Smooth muscle cell (in vitro differentiated cells): Measurements from ENCODE around the gene UBXN7. TPM values are rescaled to one million over a fixed set of nuclear protein-coding genes. Genes with fewer than 3 reads are reported as not detected.
"Not testable (repeated sequence)": the region's sequence is repeated elsewhere in the genome, so short reads cannot be mapped to it uniquely, and the experiment has no call there.

ENCODE experiments used
- DNase-seq: peaks from one replicate; lab custom pipeline; 2025; ENCODE audit not compliant: unreplicated experiment; lab: John Stamatoyannopoulos, UW
- H2AFZ ChIP-seq: fragments of 200-600 bp; sonication (generic); 2 replicates; pipeline ENCODE4 v1.6.0; 2016; ENCODE audit warnings: antibody characterized with exemption, low read depth, mild to moderate bottlenecking
- H3F3A ChIP-seq: fragments of 200-600 bp; sonication (generic); 2 replicates; pipeline ENCODE4 v1.6.0; 2017; ENCODE audit warnings: antibody characterized with exemption, low read depth
- H3K27ac ChIP-seq: fragments of 200-600 bp; sonication (generic); 2 replicates; pipeline ENCODE4 v1.5.1; 2016; ENCODE audit warnings: low read depth, mild to moderate bottlenecking
- H3K27me3 ChIP-seq: fragments of 200-600 bp; sonication (generic); 2 replicates; pipeline ENCODE4 v1.6.1; 2016; ENCODE audit warnings: low read depth, mild to moderate bottlenecking
- H3K36me3 ChIP-seq: fragments of 200-600 bp; sonication (generic); 2 replicates; pipeline ENCODE4 v1.5.1; 2016; ENCODE audit warnings: low read depth
- H3K4me1 ChIP-seq: fragments of 200-600 bp; sonication (generic); 2 replicates; pipeline ENCODE4 v1.5.1; 2016; ENCODE audit warnings: low read depth
- H3K4me2 ChIP-seq: fragments of 200-600 bp; sonication (generic); 2 replicates; pipeline ENCODE4 v1.6.0; 2016; ENCODE audit warnings: mild to moderate bottlenecking
- H3K4me3 ChIP-seq: fragments of 200-600 bp; sonication (generic); 2 replicates; pipeline ENCODE4 v1.5.1; 2016; ENCODE audit warnings: mild to moderate bottlenecking
- H3K79me2 ChIP-seq: fragments of 200-600 bp; sonication (generic); 2 replicates; pipeline ENCODE4 v1.6.0; 2016; ENCODE audit warnings: low read depth, mild to moderate bottlenecking
- H3K9ac ChIP-seq: fragments of 200-600 bp; sonication (generic); 2 replicates; pipeline ENCODE4 v1.6.0; 2016; ENCODE audit warnings: low read depth
- H3K9me3 ChIP-seq: fragments of 200-600 bp; sonication (generic); replicated peaks from 2 replicates; pipeline ENCODE4 v1.5.1; 2016; ENCODE audit warnings: low read depth
- H4K20me1 ChIP-seq: fragments of 200-600 bp; sonication (generic); 2 replicates; pipeline ENCODE4 v1.6.0; 2016; ENCODE audit warnings: low read depth
- CTCF ChIP-seq: fragments of 200-600 bp; sonication (generic); IDR thresholded peaks from 2 replicates; pipeline ENCODE4 v1.5.1; 2017; ENCODE audit warnings: borderline replicate concordance, mild to moderate bottlenecking, antibody characterized with exemption; ENCODE audit not compliant: insufficient read depth, poor library complexity, severe bottlenecking
- WGBS: methylation state at CpG from one replicate; pipeline ENCODE4 v1.1.7; 2016; ENCODE audit warnings: low lambda C conversion rate; 5-methylcytosine and 5-hydroxymethylcytosine counted together
- polyA plus RNA-seq: library from polyadenylated mRNA; unstranded; fragments of >200 nt; fragmentation: Nextera tagmentation; extraction: Ambion mirVana; gene quantifications from 2 replicates; pipeline ENCODE4 v1.2.1, GENCODE V29; 2016
- total RNA-seq: library from RNA; depleted of rRNA; stranded (reverse); fragments of >200 nt; gene quantifications from 2 replicates; pipeline ENCODE4 v1.2.3, GENCODE V29; 2014

The UBXN7 gene
- total RNA-seq: 26.5 and 32.2 TPM in 2 replicates
- 26.7 and 27.7 TPM in 2 replicates for polyA plus RNA-seq

- peaks cover 13% of the 10 kb centered on the region for H3F3A ChIP-seq
- peaks cover 48% of the 10 kb centered on the region for H3K79me2 ChIP-seq
- H3K9me3 ChIP-seq: no peaks in the 10 kb centered on the region
- no peak for TF ChIP-seq CTCF
- peak within 1 kb of the TSS; percentile 97 for H3K4me2 ChIP-seq
- H4K20me1 ChIP-seq: peaks cover 43% of the 10 kb centered on the region
- peak within 1 kb of the TSS; percentile 98 for H3K4me3 ChIP-seq
- peaks cover 7% of the 10 kb centered on the region for H3K4me1 ChIP-seq
- H3K36me3 ChIP-seq: no peaks in the 10 kb centered on the region
- peak within 1 kb of the TSS; percentile 88 for H3K27ac ChIP-seq
- peak; percentile 96 for DNase-seq
- WGBS: under 1% methylated on average over 51 of the region's 67 CpGs
- H2AFZ ChIP-seq: peak within 1 kb of the TSS; percentile 89
- H3K9ac ChIP-seq: peak within 1 kb of the TSS; percentile 89
- no peaks in the 10 kb centered on the region for H3K27me3 ChIP-seq
Measured at GRCh38 chr3:196432137-196432879, at the start of gene UBXN7. Gene UBXN7, minus strand, starts transcription at chr3:196432427. Its CDS starts 28 bp downstream, at chr3:196432399.

- Histone ChIP-seq H3K27me3 (no peaks in the 10 kb centered on the region), H3K27ac (no peak overlapping the region), H3K9me3 (no peaks in the 10 kb centered on the region), H3F3A (no peaks in the 10 kb centered on the region), H4K20me1 (peaks cover 5% of the 10 kb centered on the region), H3K79me2 (no peaks in the 10 kb centered on the region), H3K36me3 (peaks cover 20% of the 10 kb centered on the region), H3K9ac (no peak overlapping the region), H3K4me1 (no peaks in the 10 kb centered on the region), H3K4me3 (no peak overlapping the region), H3K4me2 (no peak overlapping the region), H2AFZ (no peak overlapping the region)
- no peak for DNase-seq
- 94% methylated on average over 4 of the region's 4 CpGs for WGBS
- no peak for TF ChIP-seq CTCF
Measured at GRCh38 chr3:196477678-196478077, 45.5 kb upstream of the UBXN7 start.

GRCh38 chr3:196472286-196472685 is 40.1 kb upstream of the UBXN7 start:
- H4K20me1 ChIP-seq: peaks cover 25% of the 10 kb centered on the region
- no peak overlapping the region for H3K4me2 ChIP-seq
- peaks cover 6% of the 10 kb centered on the region for H3K36me3 ChIP-seq
- H2AFZ ChIP-seq: no peak overlapping the region
- WGBS: 96% methylated on average over 8 of the region's 8 CpGs
- no peaks in the 10 kb centered on the region for H3F3A ChIP-seq
- no peak overlapping the region for H3K27ac ChIP-seq
- H3K4me3 ChIP-seq: no peak overlapping the region
- H3K9ac ChIP-seq: no peak overlapping the region
- no peaks in the 10 kb centered on the region for H3K27me3 ChIP-seq
- TF ChIP-seq CTCF: no peak
- no peak for DNase-seq
- H3K9me3 ChIP-seq: no peaks in the 10 kb centered on the region
- no peaks in the 10 kb centered on the region for H3K4me1 ChIP-seq
- peaks cover 8% of the 10 kb centered on the region for H3K79me2 ChIP-seq

GRCh38 chr3:196471551-196471950 is 39.3 kb upstream of the UBXN7 start:
- Histone ChIP-seq H3K4me2 (no peak overlapping the region), H3F3A (no peaks in the 10 kb centered on the region), H3K9ac (no peak overlapping the region), H3K4me1 (no peaks in the 10 kb centered on the region), H2AFZ (no peak overlapping the region), H3K9me3 (no peaks in the 10 kb centered on the region), H3K27me3 (no peaks in the 10 kb centered on the region), H3K36me3 (peaks cover 6% of the 10 kb centered on the region), H3K4me3 (no peak overlapping the region), H3K27ac (no peak overlapping the region), H3K79me2 (peaks cover 8% of the 10 kb centered on the region), H4K20me1 (peaks cover 24% of the 10 kb centered on the region)
- TF ChIP-seq CTCF: no peak
- DNase-seq: no peak
- WGBS: 96% methylated on average over 2 of the region's 2 CpGs

GRCh38 chr3:196470182-196470581 is 38.0 kb upstream of the UBXN7 start:
- not testable (repeated sequence) for H3K9ac ChIP-seq, H3K4me3 ChIP-seq, H3F3A ChIP-seq, H3K27me3 ChIP-seq, H3K4me1 ChIP-seq, DNase-seq, H2AFZ ChIP-seq, H3K79me2 ChIP-seq, H3K27ac ChIP-seq, H3K4me2 ChIP-seq, H3K36me3 ChIP-seq, H3K9me3 ChIP-seq
- peaks cover 24% of the 10 kb centered on the region for H4K20me1 ChIP-seq
- WGBS: 94% methylated on average over 3 of the region's 3 CpGs
